Activated T-cell treated with anti-CD3 and anti-CD28 coated beads, Interleukin-2, amount 50 U/mL, for 4 hours (primary cell): Measurements from ENCODE around the gene PLA2G2C. TPM values are rescaled to one million over a fixed set of nuclear protein-coding genes. Genes with fewer than 3 reads are reported as not detected.

Experiments
- ATAC-seq, 2 donors: fragments of 200-7000 bp; cut with Tn5 transposase; one replicate each; pipeline ENCODE4 v1.10.0; 2021
- DNase-seq: peaks from one replicate; pipeline ENCODE4 v3.0.0-alpha.2; 2020
- H3K27me3 Mint-ChIP-seq: one replicate; pipeline ENCODE4 v1.8.0; 2021; ENCODE audit warnings: low read depth, mixed read lengths
- H3K36me3 Mint-ChIP-seq: one replicate; pipeline ENCODE4 v1.8.0; 2022; ENCODE audit warnings: mixed read lengths; ENCODE audit not compliant: insufficient read depth
- H3K4me1 Mint-ChIP-seq: one replicate; pipeline ENCODE4 v1.8.0; 2021; ENCODE audit warnings: low read depth, mixed read lengths
- H3K4me3 Mint-ChIP-seq: one replicate; pipeline ENCODE4 v1.8.0; 2021; ENCODE audit warnings: mild to moderate bottlenecking, moderate library complexity, mixed read lengths
- H3K9me3 Mint-ChIP-seq: one replicate; pipeline ENCODE4 v1.8.0; 2021; ENCODE audit warnings: mixed read lengths
- total RNA-seq, 3 donors: library from RNA; stranded (reverse); gene quantifications; one replicate each; pipeline ENCODE4 v1.2.1, GENCODE V29; 2021

The PLA2G2C gene
- total RNA-seq, 3 donors from 2014 or later: not detected

- Mint-ChIP-seq H3K4me3 (no peak overlapping the region), H3K4me1 (peaks cover 2% of the 10 kb centered on the region), H3K27me3 (peaks cover 13% of the 10 kb centered on the region), H3K36me3 (no peaks in the 10 kb centered on the region), H3K9me3 (no peaks in the 10 kb centered on the region)
- ATAC-seq: peak; percentile 78 to 87
- DNase-seq: peak; percentile 71
Measured at GRCh38 chr1:20194757-20195461, 8.6 kb upstream of the PLA2G2C start.

- peaks cover 13% of the 10 kb centered on the region for H3K27me3 Mint-ChIP-seq
- no peak for ATAC-seq
- H3K9me3 Mint-ChIP-seq: no peaks in the 10 kb centered on the region
Measured at GRCh38 chr1:20194224-20194623, 7.9 kb upstream of the PLA2G2C start.

GRCh38 chr1:20192871-20193411 is 6.6 kb upstream of the PLA2G2C start:
- no peak for ATAC-seq
- Mint-ChIP-seq H3K4me1 (peaks cover 14% of the 10 kb centered on the region), H3K9me3 (no peaks in the 10 kb centered on the region), H3K4me3 (no peak overlapping the region), H3K36me3 (no peaks in the 10 kb centered on the region), H3K27me3 (peaks cover 13% of the 10 kb centered on the region)
- no peak for DNase-seq

More at GRCh38 chr1:20194224-20194623, 7.9 kb upstream of the PLA2G2C start:
- no peak for DNase-seq
- peaks cover 2% of the 10 kb centered on the region for H3K4me1 Mint-ChIP-seq
- no peaks in the 10 kb centered on the region for H3K36me3 Mint-ChIP-seq
- no peak overlapping the region for H3K4me3 Mint-ChIP-seq

- no peak overlapping the region for H3K4me3 Mint-ChIP-seq
- no peak for ATAC-seq
Measured at GRCh38 chr1:20192364-20192763, 6.0 kb upstream of the PLA2G2C start.

GRCh38 chr1:20191266-20191825 is 5.0 kb upstream of the PLA2G2C start:
- Mint-ChIP-seq H3K36me3 (no peaks in the 10 kb centered on the region), H3K4me3 (no peak overlapping the region), H3K4me1 (peaks cover 29% of the 10 kb centered on the region), H3K27me3 (peaks cover 10% of the 10 kb centered on the region), H3K9me3 (no peaks in the 10 kb centered on the region)
- ATAC-seq (no peak), DNase-seq (no peak)

More at GRCh38 chr1:20192364-20192763, 6.0 kb upstream of the PLA2G2C start:
- Mint-ChIP-seq H3K4me1 (peaks cover 19% of the 10 kb centered on the region), H3K9me3 (no peaks in the 10 kb centered on the region), H3K27me3 (peaks cover 13% of the 10 kb centered on the region), H3K36me3 (no peaks in the 10 kb centered on the region)
- DNase-seq: no peak

- no peak overlapping the region for H3K4me3 Mint-ChIP-seq
- DNase-seq (no peak), ATAC-seq (no peak)
- peaks cover 5% of the 10 kb centered on the region for H3K27me3 Mint-ChIP-seq
- peaks cover 33% of the 10 kb centered on the region for H3K4me1 Mint-ChIP-seq
- H3K9me3 Mint-ChIP-seq: no peaks in the 10 kb centered on the region
- H3K36me3 Mint-ChIP-seq: no peaks in the 10 kb centered on the region
Measured at GRCh38 chr1:20190256-20191160, 4.2 kb upstream of the PLA2G2C start.

- H3K36me3 Mint-ChIP-seq: no peaks in the 10 kb centered on the region
- peaks cover 39% of the 10 kb centered on the region for H3K4me1 Mint-ChIP-seq
- no peak for DNase-seq
- no peaks in the 10 kb centered on the region for H3K9me3 Mint-ChIP-seq
- no peaks in the 10 kb centered on the region for H3K27me3 Mint-ChIP-seq
- no peak for ATAC-seq
- H3K4me3 Mint-ChIP-seq: no peak overlapping the region
Measured at GRCh38 chr1:20189664-20190063, 3.3 kb upstream of the PLA2G2C start.

GRCh38 chr1:20188455-20188817 is 2.1 kb upstream of the PLA2G2C start:
- Mint-ChIP-seq H3K4me1 (peaks cover 50% of the 10 kb centered on the region), H3K36me3 (no peaks in the 10 kb centered on the region), H3K9me3 (no peaks in the 10 kb centered on the region), H3K27me3 (peaks cover 4% of the 10 kb centered on the region), H3K4me3 (no peak overlapping the region)
- ATAC-seq (no peak), DNase-seq (no peak)

GRCh38 chr1:20187813-20188454 is 1.6 kb upstream of the PLA2G2C start:
- Mint-ChIP-seq H3K36me3 (no peaks in the 10 kb centered on the region), H3K27me3 (peaks cover 5% of the 10 kb centered on the region), H3K4me1 (peaks cover 51% of the 10 kb centered on the region), H3K4me3 (no peak overlapping the region), H3K9me3 (no peaks in the 10 kb centered on the region)
- no peak for DNase-seq
- ATAC-seq: no peak

GRCh38 chr1:20187103-20187812 is 940 bp upstream of the PLA2G2C start:
- Mint-ChIP-seq H3K36me3 (no peaks in the 10 kb centered on the region), H3K4me1 (peaks cover 51% of the 10 kb centered on the region), H3K27me3 (peaks cover 5% of the 10 kb centered on the region), H3K4me3 (peak overlapping the region; percentile 74), H3K9me3 (no peaks in the 10 kb centered on the region)
- ATAC-seq (peak; percentile 63 to 69), DNase-seq (no peak)

GRCh38 chr1:20184997-20185833 is 1.1 kb downstream of the PLA2G2C start:
- ATAC-seq: peak; percentile 64 to 71
- Mint-ChIP-seq H3K4me3 (peak overlapping the region; percentile 68), H3K9me3 (peaks cover under 1% of the 10 kb centered on the region), H3K27me3 (peaks cover 5% of the 10 kb centered on the region), H3K4me1 (peaks cover 51% of the 10 kb centered on the region), H3K36me3 (no peaks in the 10 kb centered on the region)
- DNase-seq: peak; percentile 36

- DNase-seq (no peak), ATAC-seq (no peak)
- peaks cover 51% of the 10 kb centered on the region for H3K4me1 Mint-ChIP-seq
- peaks cover 5% of the 10 kb centered on the region for H3K9me3 Mint-ChIP-seq
- H3K4me3 Mint-ChIP-seq: peak overlapping the region; percentile 68
- no peaks in the 10 kb centered on the region for H3K36me3 Mint-ChIP-seq
- H3K27me3 Mint-ChIP-seq: peaks cover 5% of the 10 kb centered on the region
Measured at GRCh38 chr1:20184481-20184900, 1.8 kb downstream of the PLA2G2C start.
